ENCODE results near the gene SELENOV.
A peak's percentile ranks its signal among the peaks of the same experiment; 100 is the strongest.

The SELENOV gene

DNA sequence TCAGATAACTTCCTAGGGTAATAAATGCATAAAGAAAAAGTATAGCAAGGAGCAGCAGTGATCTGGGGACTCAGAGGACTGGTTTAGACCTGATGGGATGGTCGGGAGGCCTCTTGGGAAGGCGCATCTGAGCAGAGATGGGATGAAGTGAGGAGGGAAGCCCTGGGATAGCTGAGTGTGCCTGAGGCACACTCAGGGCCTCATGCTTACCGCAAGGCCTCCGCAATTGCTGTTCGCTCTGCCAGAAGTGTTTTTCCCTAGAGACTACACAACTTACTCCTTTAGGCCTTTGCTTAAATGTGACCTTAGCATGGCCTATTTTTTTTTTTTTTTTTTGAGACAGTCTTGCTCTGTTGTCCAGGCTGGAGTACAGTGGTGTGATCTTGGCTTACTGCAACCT, 20.3 kb upstream of the SELENOV start:
- no peak for DNase-seq (ENCODE audit: low read depth)

- no peak for DNase-seq (ENCODE audit: low read depth)
Measured at GRCh38 chr19:39496063-39496462, 18.9 kb upstream of the SELENOV start.

DNA sequence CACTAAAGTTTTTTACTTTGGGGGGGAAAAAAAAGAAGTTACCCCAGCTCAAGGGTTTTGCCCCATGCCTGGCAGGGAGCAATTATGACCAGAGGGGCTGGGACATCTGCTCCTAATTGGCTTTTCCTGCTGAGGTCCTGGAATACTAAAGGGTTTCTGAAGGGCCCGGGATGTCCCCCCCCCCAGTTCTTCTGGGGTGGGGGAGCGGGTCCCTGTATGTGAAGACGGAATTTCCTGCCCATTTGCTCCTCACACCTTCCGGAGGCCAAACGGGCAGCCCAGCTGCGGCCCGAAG, 17.3 kb upstream of the SELENOV start:
- DNase-seq (ENCODE audit: low read depth): no peak

- DNase-seq (ENCODE audit: low read depth): no peak
Measured at GRCh38 chr19:39497996-39498797, 16.7 kb upstream of the SELENOV start.

DNA sequence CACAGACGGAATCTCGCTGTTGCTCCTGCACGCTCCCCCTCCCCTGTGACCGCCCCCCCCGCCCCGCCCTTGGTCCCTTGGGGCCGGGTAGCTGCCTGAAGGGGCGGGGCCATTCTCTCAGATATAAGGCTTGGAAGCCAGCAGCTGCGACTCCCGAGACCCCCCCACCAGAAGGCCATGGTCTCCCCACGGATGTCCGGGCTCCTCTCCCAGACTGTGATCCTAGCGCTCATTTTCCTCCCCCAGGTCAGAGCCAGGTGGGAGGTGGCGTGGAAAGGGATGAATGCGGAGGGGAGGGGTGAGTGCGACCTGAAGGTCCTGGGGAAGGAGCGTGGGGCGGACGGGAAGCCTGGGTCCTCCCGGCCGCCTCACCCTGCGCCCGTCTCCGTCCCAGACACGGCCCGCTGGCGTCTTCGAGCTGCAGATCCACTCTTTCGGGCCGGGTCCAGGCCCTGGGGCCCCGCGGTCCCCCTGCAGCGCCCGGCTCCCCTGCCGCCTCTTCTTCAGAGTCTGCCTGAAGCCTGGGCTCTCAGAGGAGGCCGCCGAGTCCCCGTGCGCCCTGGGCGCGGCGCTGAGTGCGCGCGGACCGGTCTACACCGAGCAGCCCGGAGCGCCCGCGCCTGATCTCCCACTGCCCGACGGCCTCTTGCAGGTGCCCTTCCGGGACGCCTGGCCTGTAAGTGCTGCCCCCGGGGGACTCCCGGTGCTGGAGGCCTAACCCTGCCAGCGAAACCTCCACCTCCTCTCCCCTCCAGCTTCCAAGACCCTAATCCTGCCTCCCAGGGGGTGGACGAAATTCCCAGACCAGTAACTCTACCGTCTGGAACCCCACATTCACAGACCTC, 15.9 kb upstream of the SELENOV start, which contains the start of gene DLL3:
Gene DLL3 (plus strand): TSS at position 150 of the 845 bp plus-strand sequence. CDS start 28 bp downstream, at position 178.
- DNase-seq (ENCODE audit: low read depth): no peak

DNA sequence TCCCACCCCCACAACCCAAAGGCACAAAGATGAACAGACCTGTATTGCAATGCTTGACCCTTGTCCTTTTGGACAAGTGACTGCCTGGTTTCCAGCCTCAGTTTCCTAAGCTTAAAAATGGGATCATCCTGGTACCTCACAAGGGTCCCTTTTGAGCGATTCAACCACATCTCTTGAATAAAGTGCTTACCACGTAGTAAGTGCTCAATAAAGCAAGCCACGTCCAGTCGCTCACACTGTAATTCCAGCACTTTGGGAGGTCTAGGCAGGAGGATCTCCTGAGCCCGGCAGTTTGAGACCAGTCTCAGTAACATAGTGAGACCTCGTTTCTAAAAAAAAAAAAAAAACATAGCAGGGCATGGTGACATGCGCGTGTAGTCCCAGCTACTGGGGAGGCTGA, 15.0 kb upstream of the SELENOV start:
- DNase-seq (ENCODE audit: low read depth): no peak

- no peak for DNase-seq (ENCODE audit: low read depth)
Measured at GRCh38 chr19:39500543-39500942, 14.4 kb upstream of the SELENOV start.

GRCh38 chr19:39501340-39501739, 13.6 kb upstream of the SELENOV start:
- DNase-seq (ENCODE audit: low read depth): no peak

DNA sequence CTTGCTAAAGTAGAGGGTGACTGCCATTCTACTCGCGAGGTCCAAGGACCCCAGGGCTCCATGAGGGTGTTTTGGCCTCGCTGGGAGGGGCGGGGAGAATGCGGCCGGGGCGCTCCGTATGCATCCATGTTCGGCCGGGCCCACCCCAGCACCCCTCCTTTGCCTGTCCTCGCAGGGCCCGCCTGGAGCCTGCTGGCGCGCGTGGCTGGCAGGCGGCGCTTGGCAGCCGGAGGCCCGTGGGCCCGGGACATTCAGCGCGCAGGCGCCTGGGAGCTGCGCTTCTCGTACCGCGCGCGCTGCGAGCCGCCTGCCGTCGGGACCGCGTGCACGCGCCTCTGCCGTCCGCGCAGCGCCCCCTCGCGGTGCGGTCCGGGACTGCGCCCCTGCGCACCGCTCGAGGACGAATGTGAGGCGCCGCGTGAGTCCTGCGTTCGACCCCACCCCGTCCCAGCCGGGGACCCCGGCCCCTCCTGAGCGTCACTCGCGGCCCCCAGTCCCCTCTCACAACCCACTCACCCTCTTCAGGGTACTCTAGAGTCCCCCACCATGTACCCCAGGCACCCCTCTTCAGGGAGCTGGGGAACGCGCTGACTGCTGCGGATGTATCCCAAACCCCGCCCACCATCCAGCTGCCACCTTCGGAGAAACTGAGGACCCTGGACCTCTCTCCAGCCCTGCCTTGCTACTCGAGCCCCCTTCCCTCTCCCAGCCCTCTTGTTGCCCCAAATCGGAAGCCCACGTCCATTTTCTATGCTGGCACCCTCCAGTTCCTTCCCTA, 12.1 kb upstream of the SELENOV start:
- peak; percentile 69 for DNase-seq (ENCODE audit: low read depth)

DNA sequence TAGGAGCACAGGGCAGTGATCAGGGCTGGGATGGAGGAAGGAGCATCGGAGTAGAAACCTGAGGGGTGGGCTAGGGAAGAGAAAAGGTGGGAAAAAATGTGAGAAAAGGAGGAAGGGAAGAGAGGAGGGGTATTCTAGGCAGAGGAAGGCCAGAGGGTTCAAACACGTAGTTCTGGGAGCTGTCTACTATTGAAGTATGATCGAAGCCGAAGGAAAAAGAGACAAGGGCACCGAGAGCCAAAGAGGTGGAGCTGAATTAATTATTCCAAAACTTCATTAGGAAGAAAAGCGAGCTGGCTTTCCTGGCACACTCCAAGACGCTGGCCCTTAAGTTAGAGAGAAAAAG, 8.4 kb upstream of the SELENOV start:
- DNase-seq (ENCODE audit: low read depth): no peak

- DNase-seq (ENCODE audit: low read depth): peak; percentile 62
Measured at GRCh38 chr19:39506944-39507714, 7.8 kb upstream of the SELENOV start.

- no peak for DNase-seq (ENCODE audit: low read depth)
Measured at GRCh38 chr19:39507715-39508364, 7.1 kb upstream of the SELENOV start.

- no peak for DNase-seq (ENCODE audit: low read depth)
Measured at GRCh38 chr19:39508629-39509028, 6.3 kb upstream of the SELENOV start.

- DNase-seq (ENCODE audit: low read depth): no peak
Measured at GRCh38 chr19:39509233-39509632, 5.7 kb upstream of the SELENOV start.

GRCh38 chr19:39512988-39513387, 2.0 kb upstream of the SELENOV start:
- no peak for DNase-seq (ENCODE audit: low read depth)

DNA sequence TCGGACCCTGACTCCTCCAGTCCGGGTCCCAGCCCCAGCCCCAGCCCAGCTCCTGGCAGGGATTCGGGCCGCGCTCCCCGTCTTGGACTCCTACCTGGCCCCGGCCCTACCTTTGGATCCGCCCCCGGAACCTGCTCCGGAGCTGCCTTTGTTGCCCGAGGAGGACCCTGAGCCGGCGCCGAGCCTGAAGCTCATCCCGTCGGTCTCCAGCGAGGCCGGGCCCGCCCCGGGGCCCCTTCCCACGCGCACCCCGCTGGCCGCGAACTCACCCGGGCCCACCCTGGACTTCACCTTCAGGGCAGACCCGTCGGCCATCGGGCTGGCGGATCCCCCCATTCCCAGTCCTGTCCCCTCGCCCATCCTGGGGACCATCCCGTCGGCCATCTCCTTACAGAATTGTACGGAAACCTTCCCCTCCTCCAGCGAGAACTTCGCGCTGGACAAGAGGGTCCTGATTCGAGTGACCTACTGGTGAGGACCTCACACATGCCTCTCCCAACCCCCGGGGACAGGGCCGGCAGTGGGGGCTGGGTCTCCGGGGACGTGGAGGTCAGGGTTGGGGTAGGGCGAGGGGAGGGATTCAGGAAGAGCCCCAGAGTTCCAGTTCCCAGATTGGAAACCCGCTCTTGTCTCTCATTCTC, 732 bp downstream of the SELENOV start:
- no peak for DNase-seq (ENCODE audit: low read depth)

DNA sequence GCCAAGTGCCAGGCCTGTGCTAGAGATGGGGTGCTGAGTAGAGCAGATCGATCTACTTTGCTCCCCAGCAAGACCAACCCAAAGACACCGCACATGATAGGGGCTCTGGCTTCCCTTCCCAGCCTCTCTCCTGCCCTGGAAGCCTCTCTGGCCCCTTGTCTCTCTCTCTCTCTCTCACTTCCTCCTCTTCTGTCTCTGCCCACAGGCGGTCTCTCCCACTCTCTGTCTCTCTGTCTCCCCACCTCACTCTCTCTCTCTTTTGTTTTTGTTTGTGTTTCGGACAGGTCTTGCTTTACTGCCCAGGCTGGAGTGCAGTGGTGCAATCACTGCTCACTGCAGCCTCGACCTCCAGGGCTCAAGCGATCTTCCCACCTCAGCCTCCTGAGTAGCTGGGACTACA, 1.3 kb downstream of the SELENOV start:
- no peak for DNase-seq (ENCODE audit: low read depth)

GRCh38 chr19:39517432-39517831, 2.5 kb downstream of the SELENOV start:
- DNase-seq (ENCODE audit: low read depth): no peak

DNA sequence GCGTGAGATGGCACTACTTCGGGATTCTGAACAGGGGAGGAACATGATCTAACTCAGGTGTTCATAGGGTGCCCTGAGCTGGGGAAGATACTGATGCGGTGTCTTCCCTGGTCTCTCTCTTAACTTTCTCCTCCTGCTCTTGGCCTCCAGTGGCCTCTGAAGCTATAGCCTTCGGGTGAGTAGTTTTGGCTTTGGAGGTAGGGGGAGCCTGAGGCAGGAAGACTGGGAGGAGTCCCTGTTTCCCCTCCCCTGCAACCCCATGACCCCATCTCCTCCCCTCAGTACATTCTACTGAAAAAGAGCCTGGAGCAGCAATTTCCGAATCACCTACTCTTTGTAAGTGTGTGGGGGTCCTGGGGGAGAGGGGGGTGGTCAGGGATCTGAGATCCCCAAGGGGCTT, 3.5 kb downstream of the SELENOV start:
- DNase-seq (ENCODE audit: low read depth): no peak

- no peak for DNase-seq (ENCODE audit: low read depth)
Measured at GRCh38 chr19:39518975-39519374, 4.0 kb downstream of the SELENOV start.

All from CMK (cell line).